ENCODE results near the gene ZNF331.
"Not testable (repeated sequence)": the region's sequence is repeated elsewhere in the genome, so short reads cannot be mapped to it uniquely, and the experiment has no call there.

ZNF331 gene

GRCh38 chr19:53537521-53538377 is at the start of gene ZNF331:
ZNF331 (plus strand) TSS chr19:53538145; CDS start chr19:53569377, 31,232 bp downstream.
- Histone ChIP-seq H3K36me3 (ENCODE audit: insufficient read depth) (no peaks in the 10 kb centered on the region), H3K4me2 (no peak within 1 kb of the TSS), H4K20me1 (ENCODE audit: insufficient read depth) (no peaks in the 10 kb centered on the region), H3K79me2 (ENCODE audit: insufficient read depth, low read depth) (no peaks in the 10 kb centered on the region), H3K27ac (no peak within 1 kb of the TSS), H3K4me3 (IDR thresholded peaks at IDR 0.05; ENCODE audit: insufficient read depth, low read depth, low read length) (no peak within 1 kb of the TSS), H3K27me3 (ENCODE audit: insufficient read depth, low read depth) (no peaks in the 10 kb centered on the region), H3K9ac (peak within 1 kb of the TSS; percentile 27; the same call in 1 of the 2 replicates), H2AFZ (ENCODE audit: low read depth) (no peak within 1 kb of the TSS; the same call in 1 of the 2 replicates), H3K4me1 (ENCODE audit: low read depth, poor library complexity, severe bottlenecking) (no peaks in the 10 kb centered on the region)
- TF ChIP-seq CTCF (conservative IDR thresholded peaks at IDR 0.05; ENCODE audit: low read depth, low read length): no peak

- Histone ChIP-seq H3K27me3 (ENCODE audit: insufficient read depth, low read depth) (no peaks in the 10 kb centered on the region), H3K4me3 (IDR thresholded peaks at IDR 0.05; ENCODE audit: insufficient read depth, low read depth, low read length) (no peak overlapping the region), H3K27ac (no peak overlapping the region), H3K4me2 (no peak overlapping the region), H2AFZ (ENCODE audit: low read depth) (no peak overlapping the region), H3K9ac (no peak overlapping the region), H3K4me1 (ENCODE audit: low read depth, poor library complexity, severe bottlenecking) (no peaks in the 10 kb centered on the region), H3K79me2 (ENCODE audit: insufficient read depth, low read depth) (no peaks in the 10 kb centered on the region), H4K20me1 (ENCODE audit: insufficient read depth) (no peaks in the 10 kb centered on the region), H3K36me3 (ENCODE audit: insufficient read depth) (no peaks in the 10 kb centered on the region)
- no peak for TF ChIP-seq CTCF (conservative IDR thresholded peaks at IDR 0.05; ENCODE audit: low read depth, low read length)
These were observed 45.8 kb upstream of the ZNF331 start for GRCh38 chr19:53492153-53492552.

GRCh38 chr19:53497311-53498023 is 40.5 kb upstream of the ZNF331 start:
- H2AFZ ChIP-seq (ENCODE audit: low read depth); H3K4me1 ChIP-seq (ENCODE audit: low read depth, poor library complexity, severe bottlenecking); H3K27me3 ChIP-seq (ENCODE audit: insufficient read depth, low read depth); H3K79me2 ChIP-seq (ENCODE audit: insufficient read depth, low read depth); H3K9ac ChIP-seq; H3K4me3 ChIP-seq (IDR thresholded peaks at IDR 0.05; ENCODE audit: insufficient read depth, low read depth, low read length); H3K4me2 ChIP-seq; H4K20me1 ChIP-seq (ENCODE audit: insufficient read depth); H3K36me3 ChIP-seq (ENCODE audit: insufficient read depth); H3K27ac ChIP-seq: not testable (repeated sequence)

- H3K4me1 ChIP-seq (ENCODE audit: low read depth, poor library complexity, severe bottlenecking); H3K36me3 ChIP-seq (ENCODE audit: insufficient read depth); H4K20me1 ChIP-seq (ENCODE audit: insufficient read depth); H3K27ac ChIP-seq; H3K9ac ChIP-seq; H2AFZ ChIP-seq (ENCODE audit: low read depth); H3K79me2 ChIP-seq (ENCODE audit: insufficient read depth, low read depth); H3K4me3 ChIP-seq (IDR thresholded peaks at IDR 0.05; ENCODE audit: insufficient read depth, low read depth, low read length); H3K4me2 ChIP-seq; H3K27me3 ChIP-seq (ENCODE audit: insufficient read depth, low read depth): not testable (repeated sequence)
These were observed 39.9 kb upstream of the ZNF331 start for GRCh38 chr19:53498024-53498395.

- not testable (repeated sequence) for H3K4me3 ChIP-seq (IDR thresholded peaks at IDR 0.05; ENCODE audit: insufficient read depth, low read depth, low read length); H3K9ac ChIP-seq; H2AFZ ChIP-seq (ENCODE audit: low read depth); H3K79me2 ChIP-seq (ENCODE audit: insufficient read depth, low read depth); H3K27ac ChIP-seq; H3K4me2 ChIP-seq; H3K36me3 ChIP-seq (ENCODE audit: insufficient read depth); H3K4me1 ChIP-seq (ENCODE audit: low read depth, poor library complexity, severe bottlenecking); H3K27me3 ChIP-seq (ENCODE audit: insufficient read depth, low read depth); H4K20me1 ChIP-seq (ENCODE audit: insufficient read depth)
These were observed 34.8 kb upstream of the ZNF331 start for GRCh38 chr19:53503151-53503550.

GRCh38 chr19:53503671-53504364 is 34.1 kb upstream of the ZNF331 start:
- H3K4me1 ChIP-seq (ENCODE audit: low read depth, poor library complexity, severe bottlenecking); H3K4me2 ChIP-seq; H3K36me3 ChIP-seq (ENCODE audit: insufficient read depth); H3K27me3 ChIP-seq (ENCODE audit: insufficient read depth, low read depth); H2AFZ ChIP-seq (ENCODE audit: low read depth); H3K9ac ChIP-seq; H3K4me3 ChIP-seq (IDR thresholded peaks at IDR 0.05; ENCODE audit: insufficient read depth, low read depth, low read length); H4K20me1 ChIP-seq (ENCODE audit: insufficient read depth); H3K27ac ChIP-seq; H3K79me2 ChIP-seq (ENCODE audit: insufficient read depth, low read depth): not testable (repeated sequence)

- not testable (repeated sequence) for H3K27me3 ChIP-seq (ENCODE audit: insufficient read depth, low read depth); H3K9ac ChIP-seq; H3K4me2 ChIP-seq; H4K20me1 ChIP-seq (ENCODE audit: insufficient read depth); H3K4me3 ChIP-seq (IDR thresholded peaks at IDR 0.05; ENCODE audit: insufficient read depth, low read depth, low read length); H3K79me2 ChIP-seq (ENCODE audit: insufficient read depth, low read depth); H2AFZ ChIP-seq (ENCODE audit: low read depth); H3K36me3 ChIP-seq (ENCODE audit: insufficient read depth); H3K27ac ChIP-seq; H3K4me1 ChIP-seq (ENCODE audit: low read depth, poor library complexity, severe bottlenecking)
These were observed 33.6 kb upstream of the ZNF331 start for GRCh38 chr19:53504365-53504703.
